Chondrocyte (in vitro differentiated cells): ENCODE data around the gene JAM3. TPM values are rescaled to one million over a fixed set of nuclear protein-coding genes. Genes with fewer than 3 reads are reported as not detected.
"Not testable (repeated sequence)": the region's sequence is repeated elsewhere in the genome, so short reads cannot be mapped to it uniquely, and the experiment has no call there.

Source experiments
- DNase-seq: peaks from one replicate; pipeline ENCODE4 v3.0.0; 2021; ENCODE audit warnings: mixed read lengths, low spot score
- H3K27ac Mint-ChIP-seq: one replicate; pipeline ENCODE4 v1.8.0; 2021; ENCODE audit warnings: mild to moderate bottlenecking, moderate library complexity, mixed read lengths; ENCODE audit not compliant: unreplicated experiment
- H3K27me3 Mint-ChIP-seq: 2 replicates; pipeline ENCODE4 v1.8.0; 2021; ENCODE audit warnings: low read depth, mixed read lengths
- H3K36me3 Mint-ChIP-seq: 2 replicates; pipeline ENCODE4 v1.8.0; 2021; ENCODE audit warnings: low read depth, mixed read lengths
- H3K4me1 Mint-ChIP-seq: 2 replicates; pipeline ENCODE4 v1.8.0; 2021; ENCODE audit warnings: low read depth, mild to moderate bottlenecking, mixed read lengths
- H3K4me3 Mint-ChIP-seq: one replicate; pipeline ENCODE4 v1.8.0; 2021; ENCODE audit warnings: mild to moderate bottlenecking, moderate library complexity, mixed read lengths; ENCODE audit not compliant: unreplicated experiment
- H3K9me3 Mint-ChIP-seq: 2 replicates; pipeline ENCODE4 v1.8.0; 2021; ENCODE audit warnings: low read depth, mixed read lengths
- total RNA-seq: library from RNA; stranded (reverse); gene quantifications from 3 replicates; pipeline ENCODE4 v1.2.1, GENCODE V29; 2021
- TF ChIP-seq, protein P1 (sequence below): fragments of 200-600 bp; sonication (generic); IDR thresholded peaks from 2 replicates; pipeline ENCODE4 v1.5.0; 2021; ENCODE audit warnings: antibody characterized with exemption, mild to moderate bottlenecking, moderate library complexity

JAM3 gene
- total RNA-seq, 1 donor from 2014 or later = 105 TPM

DNA sequence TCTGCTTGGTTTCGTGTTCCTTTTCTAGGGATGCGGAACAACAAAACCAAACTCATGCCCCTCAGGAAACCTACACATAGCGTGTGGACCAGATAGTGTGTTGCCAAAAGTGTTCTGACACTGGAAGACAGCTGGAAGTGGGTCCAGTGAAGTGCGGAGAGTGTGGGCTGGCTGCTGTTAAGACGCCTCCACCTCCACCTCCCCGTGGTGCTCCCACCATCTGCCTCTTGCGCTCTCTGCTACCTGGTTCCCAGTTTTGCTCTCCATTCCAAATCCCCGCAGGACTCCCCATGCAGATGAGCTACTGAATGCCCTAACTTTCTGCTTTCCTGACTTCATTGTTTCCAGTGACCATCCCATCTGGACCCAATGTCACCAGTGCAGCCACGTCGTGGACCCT, 103.1 kb downstream of the JAM3 start:
- Mint-ChIP-seq H3K4me3 (no peak overlapping the region), H3K36me3 (peaks cover 31% of the 10 kb centered on the region)

DNA sequence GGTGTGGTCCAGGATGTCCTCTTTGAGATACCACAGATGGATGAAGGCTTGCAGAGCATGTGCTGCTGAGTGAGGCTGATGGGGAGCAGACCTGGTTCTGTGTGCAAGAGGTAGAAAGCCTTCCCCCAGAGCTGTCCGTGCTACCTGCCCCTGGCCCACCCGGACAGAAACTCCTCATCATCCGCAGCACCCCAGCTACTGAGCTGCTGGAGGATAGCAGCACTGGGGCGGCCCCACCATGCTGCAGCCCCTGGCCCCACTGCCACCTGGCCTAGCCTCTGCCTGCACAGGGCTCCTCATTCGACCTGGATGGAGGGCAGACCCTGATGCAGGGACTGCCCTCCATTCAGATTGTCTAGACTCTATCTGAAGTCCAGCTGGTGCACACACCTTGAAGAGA, 104.4 kb downstream of the JAM3 start:
- TF ChIP-seq, protein P1, sequence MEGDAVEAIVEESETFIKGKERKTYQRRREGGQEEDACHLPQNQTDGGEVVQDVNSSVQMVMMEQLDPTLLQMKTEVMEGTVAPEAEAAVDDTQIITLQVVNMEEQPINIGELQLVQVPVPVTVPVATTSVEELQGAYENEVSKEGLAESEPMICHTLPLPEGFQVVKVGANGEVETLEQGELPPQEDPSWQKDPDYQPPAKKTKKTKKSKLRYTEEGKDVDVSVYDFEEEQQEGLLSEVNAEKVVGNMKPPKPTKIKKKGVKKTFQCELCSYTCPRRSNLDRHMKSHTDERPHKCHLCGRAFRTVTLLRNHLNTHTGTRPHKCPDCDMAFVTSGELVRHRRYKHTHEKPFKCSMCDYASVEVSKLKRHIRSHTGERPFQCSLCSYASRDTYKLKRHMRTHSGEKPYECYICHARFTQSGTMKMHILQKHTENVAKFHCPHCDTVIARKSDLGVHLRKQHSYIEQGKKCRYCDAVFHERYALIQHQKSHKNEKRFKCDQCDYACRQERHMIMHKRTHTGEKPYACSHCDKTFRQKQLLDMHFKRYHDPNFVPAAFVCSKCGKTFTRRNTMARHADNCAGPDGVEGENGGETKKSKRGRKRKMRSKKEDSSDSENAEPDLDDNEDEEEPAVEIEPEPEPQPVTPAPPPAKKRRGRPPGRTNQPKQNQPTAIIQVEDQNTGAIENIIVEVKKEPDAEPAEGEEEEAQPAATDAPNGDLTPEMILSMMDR = no peak
- H3K9me3 Mint-ChIP-seq = no peaks in the 10 kb centered on the region
- H3K36me3 Mint-ChIP-seq = peaks cover 29% of the 10 kb centered on the region
- no peak for DNase-seq
- no peaks in the 10 kb centered on the region for H3K27me3 Mint-ChIP-seq
- H3K4me3 Mint-ChIP-seq = no peak overlapping the region
- H3K27ac Mint-ChIP-seq = no peak overlapping the region
- H3K4me1 Mint-ChIP-seq = no peaks in the 10 kb centered on the region

More for the DNA sequence above, 103.1 kb downstream of the JAM3 start:
- DNase-seq = no peak
- TF ChIP-seq, protein P1 = no peak
- H3K4me1 Mint-ChIP-seq = no peaks in the 10 kb centered on the region
- H3K9me3 Mint-ChIP-seq = no peaks in the 10 kb centered on the region
- H3K27ac Mint-ChIP-seq = no peak overlapping the region
- H3K27me3 Mint-ChIP-seq = no peaks in the 10 kb centered on the region

DNA sequence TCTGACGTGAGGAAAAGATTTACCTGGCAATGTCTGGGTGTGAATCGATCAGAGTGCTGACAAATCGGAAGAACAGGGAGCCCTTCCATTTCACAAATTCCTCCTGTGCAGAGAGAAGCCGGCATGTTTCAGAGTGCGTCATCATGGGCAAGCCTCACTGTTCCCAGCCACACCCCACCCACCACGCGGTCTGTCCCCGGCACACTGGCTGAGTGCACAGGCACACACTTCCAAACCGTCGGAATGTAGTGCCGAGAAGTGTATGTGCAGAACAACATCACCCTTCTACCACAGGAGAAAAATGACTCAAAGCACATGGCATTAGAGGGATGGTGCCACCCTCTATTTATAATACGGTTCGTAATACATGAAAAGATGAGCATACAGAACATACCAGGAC, 107.4 kb downstream of the JAM3 start:
- Mint-ChIP-seq H3K4me1 (no peaks in the 10 kb centered on the region), H3K27me3 (no peaks in the 10 kb centered on the region), H3K36me3 (peaks cover 30% of the 10 kb centered on the region), H3K4me3 (no peak overlapping the region), H3K9me3 (no peaks in the 10 kb centered on the region), H3K27ac (no peak overlapping the region)
- no peak for DNase-seq
- TF ChIP-seq, protein P1 = no peak

DNA sequence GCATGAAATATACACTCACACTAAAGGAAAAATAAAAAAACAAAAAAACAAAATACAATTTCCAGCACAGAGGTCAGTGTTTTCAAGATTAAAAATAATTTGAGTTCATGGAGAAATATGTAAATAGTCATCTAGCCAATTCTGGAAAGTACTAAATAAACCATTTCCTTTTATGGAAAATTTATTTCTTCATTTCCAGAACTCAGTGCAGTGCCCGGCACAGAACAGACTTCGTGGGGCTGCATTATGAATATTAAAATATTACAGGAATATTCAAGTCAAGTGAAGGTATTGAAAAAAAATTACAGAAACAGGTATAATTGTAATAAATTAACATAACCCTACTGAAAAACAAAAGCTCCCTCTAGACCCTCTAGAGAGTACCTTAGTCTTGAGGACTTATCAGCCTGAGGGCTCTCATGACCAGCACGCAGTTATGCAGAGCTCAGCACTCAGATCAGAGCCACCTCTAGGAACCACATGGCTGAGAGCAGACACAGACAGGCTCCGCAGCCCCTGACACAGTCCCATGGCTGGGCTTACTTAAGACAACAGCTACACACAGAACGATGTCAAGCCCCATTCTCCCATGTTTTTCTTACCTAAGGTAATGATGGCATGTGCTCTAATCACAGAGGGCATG, 109.3 kb downstream of the JAM3 start:
- Mint-ChIP-seq H3K36me3 (peaks cover 23% of the 10 kb centered on the region), H3K4me1 (peaks cover 4% of the 10 kb centered on the region), H3K27me3 (no peaks in the 10 kb centered on the region), H3K27ac (no peak overlapping the region), H3K4me3 (no peak overlapping the region), H3K9me3 (no peaks in the 10 kb centered on the region)
- TF ChIP-seq, protein P1 = no peak
- no peak for DNase-seq

DNA sequence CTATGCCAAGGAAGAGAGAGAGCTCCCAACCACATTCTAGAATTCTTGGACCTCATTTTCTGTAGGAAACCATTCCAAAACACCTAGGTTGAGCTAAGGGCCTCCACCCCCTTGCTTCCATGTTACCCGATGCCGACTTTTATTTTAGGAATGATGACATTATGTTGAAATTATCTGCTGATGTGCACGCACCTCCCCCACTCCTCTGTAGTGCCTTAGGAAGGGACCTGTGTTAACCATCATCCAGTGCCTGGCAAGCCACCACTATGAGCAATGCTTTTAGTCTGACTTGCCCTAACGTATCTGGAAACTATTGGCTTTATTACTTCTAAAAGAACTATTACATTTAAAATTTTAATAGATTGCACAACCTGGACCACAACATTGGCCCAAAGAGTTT, 112.8 kb downstream of the JAM3 start:
- Mint-ChIP-seq H3K4me1 (peaks cover 4% of the 10 kb centered on the region), H3K27ac (no peak overlapping the region), H3K4me3 (no peak overlapping the region), H3K36me3 (peaks cover 29% of the 10 kb centered on the region), H3K27me3 (no peaks in the 10 kb centered on the region), H3K9me3 (no peaks in the 10 kb centered on the region)
- DNase-seq = no peak
- TF ChIP-seq, protein P1 = no peak

DNA sequence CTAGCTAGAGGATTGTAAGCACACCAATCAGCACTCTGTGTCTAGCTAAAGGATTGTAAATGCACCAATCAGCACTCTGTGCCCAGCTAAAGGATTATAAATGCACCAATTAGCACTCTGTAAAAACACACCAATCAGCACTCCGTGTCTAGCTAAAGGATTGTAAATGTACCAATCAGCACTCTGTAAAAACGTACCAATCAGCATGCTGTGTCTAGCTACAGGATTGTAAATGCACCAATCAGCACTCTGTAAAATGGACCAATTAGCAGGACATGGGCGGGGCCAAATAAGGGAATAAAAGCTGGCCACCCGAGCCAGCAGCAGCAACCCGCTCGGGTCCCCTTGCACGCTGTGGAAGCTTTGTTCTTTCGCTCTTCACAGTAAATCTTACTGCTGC, 119.2 kb downstream of the JAM3 start:
- not testable (repeated sequence) for H3K9me3 Mint-ChIP-seq, H3K27me3 Mint-ChIP-seq, H3K27ac Mint-ChIP-seq, H3K4me1 Mint-ChIP-seq, DNase-seq, H3K4me3 Mint-ChIP-seq
- H3K36me3 Mint-ChIP-seq = peaks cover 47% of the 10 kb centered on the region
